ENCODE data around the gene SPATA13. TPM values are rescaled to one million over a fixed set of nuclear protein-coding genes. Genes with fewer than 3 reads are reported as not detected.
"Not testable (repeated sequence)": the region's sequence is repeated elsewhere in the genome, so short reads cannot be mapped to it uniquely, and the experiment has no call there.

The SPATA13 gene
- total and polyA plus RNA-seq, 4 experiments from 2014 or later: 43.2 to 110 (median 93.4) TPM

DNA sequence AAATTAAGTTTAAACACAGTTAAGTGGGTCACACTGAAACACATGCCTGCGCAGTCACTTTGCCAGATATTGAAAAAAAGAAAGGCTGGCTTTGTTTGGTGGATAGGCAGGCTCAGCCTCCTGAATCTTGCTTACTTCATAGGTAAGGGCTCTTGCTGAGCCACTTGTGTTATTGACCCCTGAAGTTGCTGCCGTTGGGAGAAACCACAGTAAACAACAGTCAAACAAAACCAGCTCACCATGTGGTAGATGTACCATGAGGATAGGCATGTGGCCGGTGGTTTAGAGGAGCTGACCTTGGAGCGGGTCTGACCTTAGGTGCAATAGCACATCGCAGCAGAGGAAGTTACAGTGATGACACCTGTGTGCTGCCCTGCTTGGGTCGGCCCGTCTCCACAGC is 52.2 kb downstream of the SPATA13 start:
- Mint-ChIP-seq H3K9me3 (peaks cover 0 to 2% (median 0%) of the 10 kb centered on the region in 8 donors), H3K27me3 (peaks cover 0 to 2% of the 10 kb centered on the region in 2 donors), H3K36me3 (no peaks in the 10 kb centered on the region), H3K4me3 (no peak overlapping the region), H3K27ac (peak overlapping the region in 1 of 7 donors; percentile 21), H3K4me1 (peaks cover 4 to 15% (median 6%) of the 10 kb centered on the region in 4 donors)
- intact Hi-C loops (cut with micrococcal nuclease): no loop called here
- H3K4me1 ChIP-seq (ENCODE audit: insufficient read depth, low read length): peaks cover 7% of the 10 kb centered on the region
- DNase-seq: no peak
- H3K9me3 ChIP-seq (ENCODE audit: control insufficient read depth in 1 of 2, low read length in 2 of 2): no peaks in the 10 kb centered on the region
- no peak overlapping the region for H3K4me3 ChIP-seq (ENCODE audit: low read length in 2 of 2)
- H3K27me3 ChIP-seq (ENCODE audit: insufficient read depth, low read length): no peaks in the 10 kb centered on the region
- POLR2A ChIA-PET (ENCODE audit: partially characterized antibody): no interaction called here
- CTCF ChIA-PET (ENCODE audit: partially characterized antibody): interaction anchor here (1.2 to 1.4 kb wide), 2 partner anchors 9 to 16 kb away, joined by 4 read pairs; no protein-coding TSS in a partner anchor
- no peak overlapping the region for H3K27ac ChIP-seq (ENCODE audit: low read depth, low read length)
- H3K36me3 ChIP-seq (ENCODE audit: insufficient read depth, low read length): no peaks in the 10 kb centered on the region

DNA sequence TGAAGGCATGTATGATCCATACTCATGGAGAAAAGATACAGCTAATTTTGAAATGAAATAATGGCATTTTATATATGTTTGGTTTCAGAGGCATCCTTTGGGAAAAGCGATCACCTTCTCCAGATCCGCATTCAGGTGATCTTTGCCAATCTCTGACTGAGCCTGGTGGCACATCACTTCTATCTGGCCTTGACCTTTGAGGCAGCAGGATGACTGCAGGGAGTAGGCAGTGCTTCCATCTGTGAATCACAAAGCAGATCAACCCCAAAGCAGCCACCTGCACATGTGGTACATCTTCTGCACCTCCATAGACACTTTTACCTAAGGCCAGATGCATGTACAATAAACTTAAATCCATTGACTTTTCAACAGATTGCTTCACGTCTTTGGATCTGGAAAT is 53.4 kb downstream of the SPATA13 start:
- no peak for DNase-seq
- peaks cover 0 to 2% of the 10 kb centered on the region in 2 donors for H3K27me3 Mint-ChIP-seq
- no peak overlapping the region for H3K4me3 Mint-ChIP-seq
- peaks cover 10% of the 10 kb centered on the region for H3K4me1 ChIP-seq (ENCODE audit: insufficient read depth, low read length)
- H3K4me3 ChIP-seq (ENCODE audit: low read length in 2 of 2): no peak overlapping the region
- peaks cover 0 to 2% (median 0%) of the 10 kb centered on the region in 8 donors for H3K9me3 Mint-ChIP-seq
- no peak overlapping the region for H3K27ac ChIP-seq (ENCODE audit: low read depth, low read length)
- intact Hi-C loops (cut with micrococcal nuclease): no loop called here
- peaks cover 4 to 18% (median 7%) of the 10 kb centered on the region in 4 donors for H3K4me1 Mint-ChIP-seq
- CTCF ChIA-PET (ENCODE audit: partially characterized antibody): interaction anchor here (7.6 kb wide), 1 partner anchor 13 kb away, joined by 47 read pairs; no protein-coding TSS in a partner anchor
- POLR2A ChIA-PET (ENCODE audit: partially characterized antibody): no interaction called here
- H3K27me3 ChIP-seq (ENCODE audit: insufficient read depth, low read length): no peaks in the 10 kb centered on the region
- H3K36me3 ChIP-seq (ENCODE audit: insufficient read depth, low read length): no peaks in the 10 kb centered on the region
- H3K9me3 ChIP-seq (ENCODE audit: control insufficient read depth in 1 of 2, low read length in 2 of 2): no peaks in the 10 kb centered on the region
- H3K36me3 Mint-ChIP-seq: no peaks in the 10 kb centered on the region
- H3K27ac Mint-ChIP-seq: no peak overlapping the region

DNA sequence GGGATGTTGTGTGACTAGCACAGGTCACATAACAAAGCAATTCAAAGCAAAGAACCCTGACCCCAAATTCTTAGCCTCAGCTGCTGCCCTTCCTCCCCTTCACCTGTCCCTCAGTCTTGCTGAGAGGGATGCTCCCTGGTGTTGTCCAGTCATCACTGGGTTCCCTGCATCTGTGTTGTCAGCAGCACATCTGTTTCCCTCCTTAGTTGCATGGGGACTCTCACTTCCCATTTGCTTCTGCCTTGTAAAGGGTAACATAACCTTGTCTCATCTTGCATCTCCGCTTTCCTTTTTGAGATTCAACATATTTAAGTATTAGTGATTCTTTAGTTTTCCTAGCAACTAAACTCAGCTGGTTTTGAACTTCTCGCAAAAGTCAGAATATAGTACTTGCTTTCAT is 54.0 kb downstream of the SPATA13 start:
- Mint-ChIP-seq H3K9me3 (no peaks in the 10 kb centered on the region), H3K4me1 (peaks cover 4 to 18% (median 7%) of the 10 kb centered on the region in 4 donors), H3K27ac (peak overlapping the region in 1 of 7 donors; percentile 55), H3K36me3 (no peaks in the 10 kb centered on the region), H3K27me3 (peaks cover 0 to 2% of the 10 kb centered on the region in 2 donors), H3K4me3 (no peak overlapping the region)
- DNase-seq: no peak
- POLR2A ChIA-PET (ENCODE audit: partially characterized antibody): no interaction called here
- H3K9me3 ChIP-seq (ENCODE audit: control insufficient read depth in 1 of 2, low read length in 2 of 2): no peaks in the 10 kb centered on the region
- no peaks in the 10 kb centered on the region for H3K27me3 ChIP-seq (ENCODE audit: insufficient read depth, low read length)
- intact Hi-C loops (cut with micrococcal nuclease): no loop called here
- H3K4me3 ChIP-seq (ENCODE audit: low read length in 2 of 2): no peak overlapping the region
- peaks cover 10% of the 10 kb centered on the region for H3K4me1 ChIP-seq (ENCODE audit: insufficient read depth, low read length)
- H3K36me3 ChIP-seq (ENCODE audit: insufficient read depth, low read length): no peaks in the 10 kb centered on the region
- H3K27ac ChIP-seq (ENCODE audit: low read depth, low read length): no peak overlapping the region
- CTCF ChIA-PET (ENCODE audit: partially characterized antibody): interaction anchor here (6.4 to 7.6 kb wide), 2 partner anchors 13 to 161 kb away, joined by 47 to 92 read pairs; no protein-coding TSS in a partner anchor

DNA sequence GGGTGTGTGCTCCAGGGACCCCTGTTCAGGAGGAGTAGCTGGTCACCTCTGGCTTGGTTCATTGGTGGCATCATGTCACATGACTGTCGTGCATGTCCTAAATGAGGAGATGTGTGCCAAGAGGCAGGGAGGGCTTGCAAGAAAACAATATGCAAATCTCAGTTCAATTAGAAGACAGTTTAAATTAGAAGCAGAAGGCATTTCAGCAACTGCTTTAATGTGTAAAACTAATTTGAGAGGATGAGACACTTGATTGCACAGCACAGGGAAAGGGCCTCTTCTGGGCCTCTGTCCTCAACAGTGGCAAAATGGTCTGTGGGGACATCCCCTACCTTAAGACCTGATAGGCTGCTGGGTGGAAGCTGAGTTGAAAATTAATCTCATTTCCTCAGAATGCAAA is 54.6 kb downstream of the SPATA13 start:
- peaks cover 7 to 18% (median 10%) of the 10 kb centered on the region in 4 donors for H3K4me1 Mint-ChIP-seq
- H3K36me3 Mint-ChIP-seq: no peaks in the 10 kb centered on the region
- Histone ChIP-seq H3K9me3 (ENCODE audit: control insufficient read depth in 1 of 2, low read length in 2 of 2) (no peaks in the 10 kb centered on the region), H3K27ac (ENCODE audit: low read depth, low read length) (no peak overlapping the region), H3K27me3 (ENCODE audit: insufficient read depth, low read length) (no peaks in the 10 kb centered on the region), H3K4me1 (ENCODE audit: insufficient read depth, low read length) (peaks cover 10% of the 10 kb centered on the region), H3K4me3 (ENCODE audit: low read length in 2 of 2) (no peak overlapping the region), H3K36me3 (ENCODE audit: insufficient read depth, low read length) (no peaks in the 10 kb centered on the region)
- ChIA-PET CTCF (ENCODE audit: partially characterized antibody) (interaction anchor here (0.8 to 7.6 kb wide), 4 partner anchors 12 to 296 kb away, joined by 3 to 92 read pairs (median 25); no protein-coding TSS in a partner anchor), POLR2A (ENCODE audit: partially characterized antibody) (no interaction called here)
- H3K27me3 Mint-ChIP-seq: peaks cover 0 to 2% of the 10 kb centered on the region in 2 donors
- no peaks in the 10 kb centered on the region for H3K9me3 Mint-ChIP-seq
- H3K27ac Mint-ChIP-seq: no peak overlapping the region
- intact Hi-C loops (cut with micrococcal nuclease): no loop called here
- H3K4me3 Mint-ChIP-seq: no peak overlapping the region
- no peak for DNase-seq

DNA sequence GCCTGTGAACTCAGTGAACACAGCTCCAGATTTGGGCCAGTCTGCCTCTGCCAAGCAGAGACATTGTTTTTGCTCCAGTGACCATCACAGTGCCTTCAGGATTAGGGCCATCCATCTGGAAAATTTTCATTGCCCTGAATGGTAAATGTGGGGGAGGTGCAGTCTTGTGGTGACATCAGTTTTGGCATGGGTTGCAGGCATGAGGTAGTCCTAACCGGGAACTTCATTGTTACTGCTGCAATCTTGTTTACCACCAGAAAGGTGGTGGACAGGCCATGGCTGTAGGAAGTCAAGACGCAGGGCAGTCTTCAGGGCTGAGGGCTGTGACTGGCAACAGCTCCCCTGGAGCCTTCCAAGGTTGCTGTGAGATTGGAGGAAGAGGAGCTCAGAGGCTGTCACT is 55.2 kb downstream of the SPATA13 start:
- Histone ChIP-seq H3K27me3 (ENCODE audit: insufficient read depth, low read length) (no peaks in the 10 kb centered on the region), H3K4me1 (ENCODE audit: insufficient read depth, low read length) (peaks cover 10% of the 10 kb centered on the region), H3K36me3 (ENCODE audit: insufficient read depth, low read length) (no peaks in the 10 kb centered on the region), H3K27ac (ENCODE audit: low read depth, low read length) (no peak overlapping the region), H3K4me3 (ENCODE audit: low read length in 2 of 2) (no peak overlapping the region), H3K9me3 (ENCODE audit: control insufficient read depth in 1 of 2, low read length in 2 of 2) (no peaks in the 10 kb centered on the region)
- Mint-ChIP-seq H3K4me1 (peaks cover 8 to 18% (median 11%) of the 10 kb centered on the region in 4 donors), H3K27ac (no peak overlapping the region), H3K27me3 (peaks cover 0 to 2% of the 10 kb centered on the region in 2 donors), H3K9me3 (no peaks in the 10 kb centered on the region), H3K4me3 (no peak overlapping the region), H3K36me3 (no peaks in the 10 kb centered on the region)
- no peak for DNase-seq
- ChIA-PET CTCF (ENCODE audit: partially characterized antibody) (interaction anchor here (0.8 to 7.6 kb wide), 6 partner anchors 11 to 297 kb away, joined by 3 to 92 read pairs (median 3); no protein-coding TSS in a partner anchor), POLR2A (ENCODE audit: partially characterized antibody) (no interaction called here)
- intact Hi-C loops (cut with micrococcal nuclease): no loop called here

DNA sequence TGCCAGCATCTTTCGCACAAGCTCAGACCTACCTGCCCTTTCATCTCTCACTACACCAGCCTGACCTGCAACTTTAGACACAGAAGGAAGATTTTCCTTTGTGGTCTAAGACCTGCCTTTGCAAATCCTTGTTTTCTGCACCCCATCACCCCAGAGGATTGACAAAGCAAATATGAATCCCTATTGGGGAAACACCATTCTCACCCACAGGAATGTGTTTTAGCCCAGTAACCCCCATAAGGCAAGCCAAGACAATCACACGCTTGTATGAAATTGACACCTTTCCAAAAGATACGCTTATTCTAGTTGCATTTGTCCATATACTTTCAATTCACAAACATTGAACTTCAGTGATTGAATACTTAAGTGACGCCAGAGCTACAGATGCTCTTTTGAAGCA is 55.7 kb downstream of the SPATA13 start:
- POLR2A ChIA-PET (ENCODE audit: partially characterized antibody): no interaction called here
- Histone ChIP-seq H3K27ac (ENCODE audit: low read depth, low read length) (no peak overlapping the region), H3K4me3 (ENCODE audit: low read length in 2 of 2) (no peak overlapping the region), H3K9me3 (ENCODE audit: control insufficient read depth in 1 of 2, low read length in 2 of 2) (no peaks in the 10 kb centered on the region), H3K36me3 (ENCODE audit: insufficient read depth, low read length) (no peaks in the 10 kb centered on the region), H3K4me1 (ENCODE audit: insufficient read depth, low read length) (peaks cover 10% of the 10 kb centered on the region), H3K27me3 (ENCODE audit: insufficient read depth, low read length) (no peaks in the 10 kb centered on the region)
- Mint-ChIP-seq H3K4me3 (no peak overlapping the region), H3K27me3 (peaks cover 0 to 2% of the 10 kb centered on the region in 2 donors), H3K27ac (peak overlapping the region in 1 of 7 donors; percentile 49), H3K4me1 (peaks cover 8 to 18% (median 11%) of the 10 kb centered on the region in 4 donors), H3K36me3 (no peaks in the 10 kb centered on the region), H3K9me3 (no peaks in the 10 kb centered on the region)
- CTCF ChIA-PET (ENCODE audit: partially characterized antibody): interaction anchor here (0.8 to 7.6 kb wide), 6 partner anchors 11 to 297 kb away, joined by 3 to 92 read pairs (median 3); no protein-coding TSS in a partner anchor
- intact Hi-C loops (cut with micrococcal nuclease): no loop called here
- no peak for DNase-seq

DNA sequence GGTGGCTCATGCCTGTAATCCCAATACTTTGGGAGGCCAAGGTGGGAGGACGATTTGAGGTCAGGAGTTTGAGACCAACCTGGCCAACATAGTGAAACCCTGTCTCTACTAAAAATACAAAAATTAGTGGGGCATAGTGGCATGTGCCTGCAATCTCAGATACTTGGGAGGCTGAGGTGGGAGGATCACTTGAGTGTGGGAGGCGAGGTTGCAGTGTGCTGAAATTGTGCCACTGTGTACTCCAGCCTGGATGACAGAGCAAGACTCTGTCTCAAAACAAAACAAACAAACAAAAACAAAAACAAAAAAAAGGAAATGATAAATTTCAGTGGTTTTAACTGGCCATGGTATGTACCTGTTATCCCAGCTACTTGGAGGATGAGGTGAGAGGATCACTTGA is 56.3 kb downstream of the SPATA13 start:
- intact Hi-C loops (cut with micrococcal nuclease); H3K4me3 ChIP-seq (ENCODE audit: low read length in 2 of 2); H3K9me3 Mint-ChIP-seq; H3K9me3 ChIP-seq (ENCODE audit: control insufficient read depth in 1 of 2, low read length in 2 of 2); H3K27ac ChIP-seq (ENCODE audit: low read depth, low read length); H3K4me3 Mint-ChIP-seq; H3K27me3 Mint-ChIP-seq; H3K36me3 ChIP-seq (ENCODE audit: insufficient read depth, low read length); DNase-seq; POLR2A ChIA-PET (ENCODE audit: partially characterized antibody); H3K27me3 ChIP-seq (ENCODE audit: insufficient read depth, low read length); H3K4me1 ChIP-seq (ENCODE audit: insufficient read depth, low read length); H3K36me3 Mint-ChIP-seq: not testable (repeated sequence)
- Mint-ChIP-seq H3K4me1 (peaks cover 8 to 18% (median 11%) of the 10 kb centered on the region in 4 donors), H3K27ac (peak overlapping the region in 3 of 7 donors; percentile 29 to 77 (median 49))
- CTCF ChIA-PET (ENCODE audit: partially characterized antibody): interaction anchor here (1.0 to 7.6 kb wide), 4 partner anchors 10 to 197 kb away, joined by 3 to 92 read pairs (median 25); no protein-coding TSS in a partner anchor

Data from CD4-positive, alpha-beta memory T cell (primary cell).